ENCODE data around the gene NMRK1.
A peak's percentile ranks its signal among the peaks of the same experiment; 100 is the strongest.

NMRK1 gene

GRCh38 chr9:75101004-75101588, 13.1 kb upstream of the NMRK1 start:
- no peak for DNase-seq

- DNase-seq: no peak
These were observed 8.8 kb upstream of the NMRK1 start for GRCh38 chr9:75096796-75097195.

DNA sequence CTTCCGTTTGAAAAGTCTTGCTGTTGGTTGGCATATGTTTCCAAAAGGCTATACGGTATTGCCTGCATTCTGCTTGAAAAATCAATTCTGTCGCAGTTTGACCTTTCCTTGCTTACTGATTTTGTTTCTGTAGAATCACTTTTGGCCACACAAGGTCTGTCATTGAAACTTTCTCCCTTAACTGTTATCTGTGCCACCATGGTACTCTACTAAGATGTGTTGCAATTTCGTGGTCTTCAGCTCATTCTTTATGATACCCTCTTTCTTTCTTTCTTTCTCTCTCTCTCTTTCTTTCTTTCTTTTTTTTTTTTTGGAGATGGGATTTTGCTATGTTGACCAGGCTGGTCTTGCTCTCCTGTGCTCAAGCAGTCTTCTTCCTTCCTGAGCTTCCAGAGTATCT, 4.8 kb upstream of the NMRK1 start:
- DNase-seq: no peak

- no peak for DNase-seq
These were observed 2.6 kb upstream of the NMRK1 start for GRCh38 chr9:75090579-75090978.

- DNase-seq: no peak
These were observed 1.4 kb upstream of the NMRK1 start for GRCh38 chr9:75089373-75089766.

GRCh38 chr9:75088646-75089372, 854 bp upstream of the NMRK1 start:
- peak; percentile 23 for DNase-seq

DNA sequence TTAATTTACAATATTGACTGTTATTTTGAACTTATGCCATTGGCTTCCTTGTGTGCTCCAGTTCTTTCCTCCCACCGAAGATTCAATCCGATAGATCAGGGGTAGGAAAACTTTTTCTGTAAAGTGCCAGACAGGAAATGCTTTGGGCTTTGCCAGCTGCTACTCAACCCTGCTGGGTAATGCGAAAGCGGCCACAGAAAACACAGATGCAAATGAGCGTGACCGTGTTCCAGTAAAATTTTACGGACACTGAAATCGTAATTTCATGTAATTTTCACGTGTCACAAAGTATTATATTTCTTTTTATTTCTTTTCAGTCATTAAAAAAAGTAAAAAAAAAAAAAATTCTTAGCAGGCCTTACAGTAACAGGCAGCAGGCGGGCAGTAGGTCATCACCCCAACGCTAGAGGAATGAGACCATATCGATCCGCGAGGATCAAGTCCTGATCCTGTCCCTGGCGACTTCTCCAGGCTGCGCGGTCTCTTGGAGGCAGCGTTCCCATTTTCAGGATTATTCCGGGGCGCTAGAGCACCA, 599 bp downstream of the NMRK1 start:
- no peak for DNase-seq

DNA sequence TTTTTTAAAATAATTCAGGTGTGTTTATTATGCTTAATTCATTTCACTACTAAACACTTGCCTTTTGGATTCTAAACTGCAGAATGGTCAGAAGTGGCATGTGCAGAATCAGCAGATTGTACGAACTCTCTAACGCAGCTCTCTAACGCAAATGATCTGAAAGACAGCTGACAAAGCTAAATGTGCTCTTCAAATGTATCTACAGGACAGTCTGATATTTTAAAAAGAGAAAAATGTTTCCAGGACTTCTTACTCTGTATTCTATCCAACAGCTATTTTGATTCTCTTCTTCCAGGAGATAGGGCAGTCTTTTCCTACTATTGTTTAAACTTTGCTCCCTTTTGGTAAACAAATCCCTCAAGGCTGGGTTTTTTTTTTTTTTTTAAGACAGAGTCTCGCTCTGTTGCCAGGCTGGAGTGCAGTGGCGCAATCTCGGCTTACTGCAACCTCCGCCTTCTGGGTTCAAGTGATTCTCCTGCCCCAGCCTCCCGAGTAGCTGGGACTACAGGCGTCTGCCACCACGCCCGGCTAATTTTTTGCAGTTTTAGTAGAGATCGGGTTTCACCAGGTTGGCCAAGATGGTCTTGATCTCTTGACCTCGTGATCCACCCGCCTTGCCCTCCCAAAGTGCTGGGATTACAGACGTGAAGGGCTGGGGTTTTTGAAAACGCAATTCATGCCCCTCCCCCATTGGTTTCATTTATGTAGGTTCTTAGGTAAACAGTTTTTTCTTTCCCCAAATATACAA, 1.2 kb downstream of the NMRK1 start:
- no peak for DNase-seq

GRCh38 chr9:75085640-75086039, 2.3 kb downstream of the NMRK1 start:
- no peak for DNase-seq

- DNase-seq: no peak
These were observed 3.8 kb downstream of the NMRK1 start for GRCh38 chr9:75084081-75084672.

DNA sequence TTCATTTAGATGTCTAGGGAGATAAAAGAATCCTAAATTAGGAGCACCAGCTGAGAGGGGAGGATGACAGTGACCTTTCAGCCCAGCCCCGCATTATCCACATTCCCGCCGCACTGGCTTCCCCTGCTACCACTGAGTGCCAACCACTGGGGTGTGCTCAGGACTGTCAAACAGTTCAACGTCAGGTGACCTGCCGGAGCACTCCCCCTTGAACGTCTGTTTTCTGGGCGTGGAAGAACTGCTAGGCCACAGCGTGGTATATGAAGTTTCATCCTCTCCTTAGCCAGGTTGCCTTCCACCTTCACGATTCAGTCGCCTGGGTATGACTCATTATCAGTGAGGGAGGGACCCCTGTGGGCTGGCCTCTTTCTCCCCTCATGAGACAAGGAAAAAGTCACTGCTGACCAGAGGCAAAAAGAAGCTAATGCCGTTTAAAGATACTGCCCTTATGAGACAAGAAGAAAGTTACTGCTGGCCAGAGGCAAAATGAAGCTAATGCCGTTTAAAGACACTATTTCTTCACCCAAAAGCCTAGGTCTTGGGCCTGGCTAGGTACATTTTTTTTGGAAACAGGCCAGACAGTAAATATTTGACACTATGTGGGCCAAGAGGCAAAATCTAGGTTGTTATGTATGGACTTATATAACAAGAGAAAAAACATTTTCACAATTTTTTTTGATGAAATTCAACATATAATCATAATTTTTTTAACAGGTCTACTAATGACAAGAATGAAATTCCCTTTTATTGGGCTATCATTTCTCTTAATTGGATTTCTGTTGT, 4.6 kb downstream of the NMRK1 start:
- DNase-seq: no peak

GRCh38 chr9:75081632-75082031, 6.3 kb downstream of the NMRK1 start:
- DNase-seq: no peak

DNA sequence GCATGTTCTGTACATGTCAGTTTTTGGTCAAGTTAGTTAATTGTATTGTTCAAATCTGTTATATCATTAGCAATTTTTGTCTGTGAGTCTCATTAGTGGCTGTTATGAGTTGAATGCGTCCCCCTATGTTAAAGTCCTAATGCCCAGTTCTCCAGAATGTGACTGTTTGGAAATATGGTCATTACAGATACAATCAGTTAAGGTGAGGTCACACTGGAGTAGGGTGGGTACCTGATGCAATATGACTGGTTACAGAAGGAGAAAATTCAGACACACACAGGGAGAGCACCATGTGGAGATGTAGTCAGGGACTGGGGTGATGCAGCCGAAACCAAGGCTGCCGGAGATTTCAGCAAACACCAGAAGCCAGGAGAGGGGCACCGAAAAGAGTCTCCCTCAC, 15.1 kb downstream of the NMRK1 start:
- DNase-seq: no peak

DNA sequence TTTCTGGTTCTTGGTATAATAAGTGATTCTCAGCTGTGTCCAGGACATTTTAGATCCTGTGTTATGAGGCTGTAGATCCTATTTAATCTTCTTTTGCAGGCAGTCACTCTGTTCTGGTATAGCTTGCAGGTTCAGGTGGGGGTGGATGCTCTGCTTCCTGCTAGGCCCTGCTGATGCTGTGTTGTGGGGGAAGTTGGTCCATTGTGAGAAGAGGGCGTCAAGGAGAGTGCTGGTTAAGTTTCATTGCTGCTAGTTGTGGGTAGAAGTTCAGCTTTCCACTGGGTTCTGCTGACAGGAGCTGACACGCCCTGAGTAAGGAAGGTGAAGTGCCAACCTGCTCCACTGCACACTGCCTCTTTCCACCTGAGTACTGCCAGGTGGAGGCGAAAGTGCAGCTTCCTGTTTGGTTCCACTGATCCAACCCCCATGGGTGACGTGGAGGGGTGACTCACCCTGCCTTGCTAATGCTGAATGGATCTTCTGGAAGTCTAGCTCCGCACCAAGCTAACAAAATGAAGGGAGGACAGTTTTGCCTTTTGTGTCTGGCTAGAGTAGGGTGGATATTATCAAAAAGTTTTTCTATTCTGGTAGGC, 16.3 kb downstream of the NMRK1 start:
- no peak for DNase-seq

DNA sequence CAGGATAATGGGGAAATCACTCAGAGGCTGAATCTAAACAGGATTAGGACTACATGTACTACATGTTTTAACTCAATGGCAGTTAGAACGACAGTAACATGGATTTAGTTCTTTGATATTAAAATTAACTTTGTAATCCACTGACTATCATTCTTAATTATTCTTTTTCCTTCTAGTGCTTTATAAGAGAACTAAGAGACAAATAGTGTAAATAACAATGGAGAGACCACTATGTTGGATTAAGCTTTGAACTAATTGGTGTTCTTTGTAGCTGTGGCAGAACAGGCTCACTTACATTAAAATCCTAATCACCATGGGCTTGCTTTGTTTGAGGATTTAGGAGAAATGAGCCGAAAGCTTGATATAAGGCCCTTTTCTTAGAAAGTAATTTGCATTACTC, 18.8 kb downstream of the NMRK1 start:
- no peak for DNase-seq

- no peak for DNase-seq
These were observed 20.1 kb downstream of the NMRK1 start for GRCh38 chr9:75067894-75068293.

- DNase-seq: no peak
These were observed 22.4 kb downstream of the NMRK1 start for GRCh38 chr9:75065510-75065909.

DNA sequence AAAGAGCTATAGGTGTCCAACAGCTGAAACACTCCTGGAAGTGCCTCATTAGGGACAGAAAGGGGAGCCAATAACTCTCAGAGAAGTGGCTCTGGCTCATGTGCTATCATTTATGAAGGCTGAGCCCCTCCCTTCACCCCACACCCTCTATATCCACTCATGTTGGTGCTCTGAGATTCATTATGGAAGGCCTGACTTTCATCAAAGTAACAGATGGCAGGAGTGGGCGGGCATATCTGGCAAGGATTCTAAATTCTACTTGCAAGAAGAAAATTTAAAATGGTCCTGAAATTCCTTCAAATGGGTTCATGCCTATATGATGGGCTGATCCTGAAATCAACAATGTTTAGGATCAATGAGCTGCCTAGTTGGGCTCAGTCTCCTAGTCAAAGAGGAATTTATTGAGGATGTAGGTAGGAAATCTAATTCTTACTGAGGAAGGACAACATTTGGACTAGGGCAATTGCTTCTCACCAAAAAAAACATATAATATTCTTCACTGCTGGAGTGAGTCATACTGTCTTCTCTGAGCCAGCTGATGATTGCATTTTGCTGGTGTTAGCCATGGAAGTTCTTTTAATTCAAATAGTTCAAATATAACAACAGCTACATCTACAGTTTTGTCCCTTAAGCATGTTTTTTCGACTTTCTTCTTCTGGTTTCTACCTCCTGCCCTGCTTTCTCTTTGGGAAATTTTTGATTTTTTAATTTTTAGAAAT, 23.5 kb downstream of the NMRK1 start:
- DNase-seq: no peak

DNA sequence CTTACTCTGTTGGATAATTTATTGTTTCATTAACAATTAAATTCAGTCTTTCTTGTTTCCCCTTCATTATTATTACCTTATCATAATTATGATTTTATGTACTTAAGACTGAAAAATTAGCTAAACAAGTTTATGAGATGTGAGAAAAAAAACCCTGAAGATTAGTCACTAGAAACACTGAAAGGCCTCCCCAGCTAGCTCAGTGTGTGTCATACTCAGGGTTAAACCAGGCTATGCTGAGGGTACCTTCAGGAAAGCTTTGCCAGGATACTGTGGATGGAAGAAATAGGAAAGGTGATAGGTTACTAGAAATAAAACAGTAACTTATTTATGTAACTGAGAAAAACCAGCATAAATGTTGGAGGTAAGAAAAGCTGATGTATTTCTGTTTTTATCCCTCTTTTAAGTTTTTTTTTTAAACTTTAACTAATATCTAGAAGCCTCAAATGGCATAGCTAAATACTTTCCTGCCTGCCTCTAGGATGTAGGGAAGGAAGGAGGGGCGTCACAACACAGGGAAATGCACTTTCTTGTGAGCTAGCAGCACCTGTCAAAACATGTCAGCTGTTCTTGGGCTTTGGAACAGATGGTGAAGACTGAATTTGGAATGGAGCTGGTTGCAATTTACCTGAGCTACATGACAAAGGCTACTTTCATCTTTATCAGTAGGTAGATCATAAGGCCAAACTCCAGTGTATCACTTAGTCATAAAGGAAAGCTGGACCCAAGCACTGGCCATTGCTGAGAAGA, 24.2 kb downstream of the NMRK1 start:
- no peak for DNase-seq

- no peak for DNase-seq
These were observed 26.8 kb downstream of the NMRK1 start for GRCh38 chr9:75061169-75061568.

Data from NCI-H1092 (cell line).